DOHH2 (cell line): ENCODE measurements around the gene NEUROD4.

Experiments
- CTCF ChIP-seq: fragments of 200-600 bp; sonication (generic); IDR thresholded peaks from one replicate; pipeline ENCODE4 v1.5.1; 2014; ENCODE audit warnings: antibody characterized with exemption, mild to moderate bottlenecking, low read depth, low read length; ENCODE audit not compliant: poor library complexity, severe bottlenecking
- EZH2phosphoT487 ChIP-seq: fragments of 200-600 bp; sonication (generic); IDR thresholded peaks from 2 replicates; pipeline ENCODE4 v1.6.1; 2017; ENCODE audit warnings: borderline replicate concordance, mild to moderate bottlenecking, antibody characterized with exemption, low read length, moderate library complexity, mixed read lengths

GRCh38 chr12:54981796-54982195, 38.0 kb upstream of the NEUROD4 start:
- no peak for TF ChIP-seq CTCF
- no peak for TF ChIP-seq EZH2phosphoT487
